HEK293T (cell line): ENCODE data around the gene EPN1.
A peak's percentile ranks its signal among the peaks of the same experiment; 100 is the strongest.

Experiments used
- CTCF ChIA-PET: fragments of 350-600 bp; formaldehyde crosslinking; extraction: SDS; loops from one replicate; lab custom pipeline; 2021; ENCODE audit warnings: antibody characterized with exemption, inconsistent platforms; lab: Yijun Ruan, JAX
- POLR2A ChIA-PET: fragments of 350-600 bp; formaldehyde crosslinking; extraction: SDS; loops from one replicate; lab custom pipeline; 2020; ENCODE audit warnings: antibody characterized with exemption, inconsistent platforms; lab: Yijun Ruan, JAX
- DNase-seq: peaks from one replicate; pipeline ENCODE4 v3.0.0; 2012; ENCODE audit warnings: mixed read lengths; ENCODE audit errors: extremely low spot score
- ARNT ChIP-seq: fragments of 450-650 bp; IDR thresholded peaks from 2 replicates; pipeline ENCODE4 v1.6.1; 2017; ENCODE audit warnings: mild to moderate bottlenecking
- BHLHE40 ChIP-seq: fragments of 450-650 bp; IDR thresholded peaks from 2 replicates; pipeline ENCODE4 v1.6.1; 2016; ENCODE audit warnings: mild to moderate bottlenecking, moderate library complexity, borderline replicate concordance
- CTBP1 ChIP-seq: fragments of 450-650 bp; IDR thresholded peaks from 2 replicates; pipeline ENCODE4 v1.6.1; 2016; ENCODE audit warnings: borderline replicate concordance
- ELF4 ChIP-seq: fragments of 450-650 bp; IDR thresholded peaks from 2 replicates; pipeline ENCODE4 v1.6.1; 2017; ENCODE audit warnings: antibody characterized with exemption
- FOXA1 ChIP-seq: fragments of 450-650 bp; IDR thresholded peaks from 2 replicates; pipeline ENCODE4 v1.6.1; 2016; ENCODE audit warnings: mild to moderate bottlenecking
- FOXK2 ChIP-seq: fragments of 450-650 bp; IDR thresholded peaks from 2 replicates; pipeline ENCODE4 v1.6.1; 2016; ENCODE audit warnings: mild to moderate bottlenecking
- FOXM1 ChIP-seq: fragments of 450-650 bp; IDR thresholded peaks from 2 replicates; pipeline ENCODE4 v1.6.1; 2017; ENCODE audit warnings: mild to moderate bottlenecking, borderline replicate concordance
- HDGF ChIP-seq: fragments of 450-650 bp; IDR thresholded peaks from 2 replicates; pipeline ENCODE4 v1.6.1; 2017; ENCODE audit warnings: antibody characterized with exemption, borderline replicate concordance
- L3MBTL2 ChIP-seq: fragments of 450-650 bp; conservative IDR thresholded peaks from 2 replicates; pipeline ENCODE4 v1.6.1; 2016; ENCODE audit warnings: mild to moderate bottlenecking
- LEF1 ChIP-seq: fragments of 450-650 bp; IDR thresholded peaks from 2 replicates; pipeline ENCODE4 v1.6.1; 2017; ENCODE audit warnings: mild to moderate bottlenecking, borderline replicate concordance
- NFRKB ChIP-seq: fragments of 450-650 bp; IDR thresholded peaks from 2 replicates; pipeline ENCODE4 v1.6.1; 2016; ENCODE audit warnings: mild to moderate bottlenecking, moderate library complexity
- PKNOX1 ChIP-seq: fragments of 450-650 bp; IDR thresholded peaks from 2 replicates; pipeline ENCODE4 v1.6.1; 2016
- SP1 ChIP-seq: fragments of 450-650 bp; IDR thresholded peaks from 2 replicates; pipeline ENCODE4 v1.6.1; 2017
- SUZ12 ChIP-seq: fragments of 450-650 bp; IDR thresholded peaks from 2 replicates; pipeline ENCODE4 v1.6.1; 2016; ENCODE audit warnings: mild to moderate bottlenecking
- TARDBP ChIP-seq: fragments of 450-650 bp; IDR thresholded peaks from 2 replicates; pipeline ENCODE4 v1.6.1; 2016
- ZNF384 ChIP-seq: fragments of 450-650 bp; IDR thresholded peaks from 2 replicates; pipeline ENCODE4 v1.6.1; 2016

Gene EPN1

GRCh38 chr19:55640577-55641425 lies 34.2 kb upstream of the EPN1 start, which contains the start of gene ZNF580:
Gene ZNF580, plus strand, starts transcription at chr19:55641002. Its CDS starts 1,507 bp downstream, at chr19:55642509.
- DNase-seq: peak; percentile 66
- CTCF ChIA-PET: interaction anchor here (0.7 to 1.3 kb wide), 2 partner anchors 12 to 41 kb away, joined by 4 to 5 read pairs; partner anchors contain the start of gene ZNF524
- POLR2A ChIA-PET: interaction anchor here (1.5 to 1.8 kb wide), 3 partner anchors 14 to 37 kb away, joined by 3 read pairs; partner anchors contain the start of gene U2AF2
- TF ChIP-seq SP1 (no peak), BHLHE40 (no peak), FOXM1 (peak; percentile 11; the same call in 1 of the 2 replicates)

- ChIA-PET POLR2A (interaction anchor here (1.0 to 1.9 kb wide), 4 partner anchors 13 to 43 kb away, joined by 3 to 13 read pairs (median 4); partner anchors contain the start of genes FIZ1, U2AF2 and ZNF784), CTCF (interaction anchor here (1.6 kb wide), 1 partner anchor 13 kb away, joined by 7 read pairs; no protein-coding TSS in a partner anchor)
- TF ChIP-seq FOXA1: no peak
- TF ChIP-seq L3MBTL2: 0 out of 2 replicates have a peak, but pooled peaks have one; percentile 17
- TF ChIP-seq ARNT: no peak
- no peak for DNase-seq
Observed at GRCh38 chr19:55641426-55642152, 33.4 kb upstream of the EPN1 start.

- ChIA-PET CTCF (interaction anchor here (1.6 kb wide), 1 partner anchor 12 kb away, joined by 7 read pairs; no protein-coding TSS in a partner anchor), POLR2A (interaction anchor here (0.7 to 1.9 kb wide), 4 partner anchors 12 to 44 kb away, joined by 3 to 13 read pairs (median 4); partner anchors contain the start of genes FIZ1, U2AF2 and ZNF784)
- TF ChIP-seq FOXM1 (no peak), NFRKB (no peak), PKNOX1 (no peak), SUZ12 (no peak), L3MBTL2 (no peak), BHLHE40 (no peak), FOXK2 (no peak), CTBP1 (no peak), LEF1 (no peak), TARDBP (no peak), ELF4 (no peak), SP1 (no peak), ARNT (no peak), HDGF (no peak), FOXA1 (no peak), ZNF384 (no peak)
- no peak for DNase-seq
Observed at GRCh38 chr19:55642153-55643002, 32.6 kb upstream of the EPN1 start.

GRCh38 chr19:55643003-55643886 lies 31.8 kb upstream of the EPN1 start, which contains the start of gene ZNF581:
Gene ZNF581, plus strand, starts transcription at chr19:55643649. Its CDS starts 923 bp downstream, at chr19:55644572.
- CTCF ChIA-PET: interaction anchor here (1.6 kb wide), 1 partner anchor 11 kb away, joined by 7 read pairs; no protein-coding TSS in a partner anchor
- POLR2A ChIA-PET: interaction anchor here (0.7 to 1.9 kb wide), 3 partner anchors 11 to 45 kb away, joined by 3 to 13 read pairs (median 4); partner anchors contain the start of genes U2AF2 and ZNF784
- peak; percentile 61 for DNase-seq
- TF ChIP-seq ELF4 (no peak), CTBP1 (peak; percentile 64; the same call in 1 of the 2 replicates), FOXA1 (no peak), L3MBTL2 (no peak; the same call in 1 of the 2 replicates), SP1 (no peak), NFRKB (no peak), BHLHE40 (no peak), ARNT (peak; percentile 90), PKNOX1 (no peak), FOXK2 (no peak), LEF1 (no peak), SUZ12 (no peak), TARDBP (no peak), ZNF384 (no peak), FOXM1 (peak; percentile 63; the same call in 1 of the 2 replicates), HDGF (no peak)

GRCh38 chr19:55643887-55644176 lies 31.2 kb upstream of the EPN1 start:
- DNase-seq: no peak
- POLR2A ChIA-PET: no interaction called here
- CTCF ChIA-PET: no interaction called here
- TF ChIP-seq FOXA1 (no peak), CTBP1 (no peak), NFRKB (no peak), PKNOX1 (no peak), HDGF (no peak)
